IMR-90 (cell line): ENCODE results near the gene PGGT1B. TPM values are rescaled to one million over a fixed set of nuclear protein-coding genes. Genes with fewer than 3 reads are reported as not detected.

Experiments
- ATAC-seq: fragments of 200-7000 bp; cut with Tn5 transposase; 2 replicates; pipeline ENCODE4 v1.9.1; 2020; ENCODE audit warnings: low read depth, mild to moderate bottlenecking, moderate library complexity
- BruUV-seq: library from RNA; stranded (reverse); fragments of 400-500 nt; replicated peaks from 2 replicates; lab custom pipeline; 2021; lab: Mats Ljungman, UMichigan
- CTCF ChIA-PET: fragments of 300-600 bp; formaldehyde crosslinking; extraction: SDS; loops from one replicate; lab custom pipeline; 2021; ENCODE audit warnings: antibody characterized with exemption; lab: Yijun Ruan, JAX
- POLR2A ChIA-PET: fragments of 300-600 bp; sonication (Branson Sonifier 250); formaldehyde crosslinking; loops from one replicate; lab custom pipeline; 2022; ENCODE audit warnings: antibody characterized with exemption; ENCODE audit not compliant: unreplicated experiment; lab: Charles Lee
- DNase-seq: peaks from one replicate; pipeline ENCODE4 v3.0.0; 2013
- H2AFZ ChIP-seq: replicated peaks from 2 replicates; pipeline ENCODE3; 2013; ENCODE audit warnings: low read length, mild to moderate bottlenecking; ENCODE audit not compliant: poor library complexity
- H2AK5ac ChIP-seq: 2 replicates; pipeline ENCODE4 v1.6.1; 2013; ENCODE audit warnings: low read depth, low read length, inconsistent platforms
- H2AK9ac ChIP-seq: replicated peaks from 2 replicates; pipeline ENCODE3; 2013; ENCODE audit warnings: mild to moderate bottlenecking, low read depth, low read length, moderate library complexity; ENCODE audit not compliant: poor library complexity
- H2BK120ac ChIP-seq: 2 replicates; pipeline ENCODE4 v1.6.1; 2013; ENCODE audit warnings: low read depth, low read length, inconsistent platforms
- H2BK15ac ChIP-seq: 3 replicates; pipeline ENCODE4 v1.6.1; 2013; ENCODE audit warnings: low read depth, low read length, inconsistent platforms
- H2BK20ac ChIP-seq: 2 replicates; pipeline ENCODE4 v1.6.1; 2013; ENCODE audit warnings: low read depth, mild to moderate bottlenecking, inconsistent platforms, low read length, moderate library complexity
- H2BK5ac ChIP-seq: 2 replicates; pipeline ENCODE4 v1.6.1; 2013; ENCODE audit warnings: mild to moderate bottlenecking, low read depth, low read length, inconsistent platforms; ENCODE audit not compliant: poor library complexity, severe bottlenecking
- H3K14ac ChIP-seq: replicated peaks from 2 replicates; pipeline ENCODE4 v1.6.1; 2013; ENCODE audit warnings: low read depth, low read length, inconsistent platforms
- H3K18ac ChIP-seq: 2 replicates; pipeline ENCODE4 v1.6.1; 2013; ENCODE audit warnings: low read depth, low read length, control low read depth
- H3K23ac ChIP-seq: 2 replicates; pipeline ENCODE4 v1.6.1; 2013; ENCODE audit warnings: low read depth, low read length, inconsistent platforms
- H3K27ac ChIP-seq: 2 replicates; pipeline ENCODE4 v1.5.1; 2013; ENCODE audit warnings: mild to moderate bottlenecking, control low read depth, low read length; ENCODE audit not compliant: insufficient read depth
- H3K27me3 ChIP-seq: 2 replicates; pipeline ENCODE4 v1.6.1; 2013; ENCODE audit warnings: low read length; ENCODE audit not compliant: control insufficient read depth, insufficient read depth
- H3K36me3 ChIP-seq: 2 replicates; pipeline ENCODE4 v1.6.1; 2013; ENCODE audit warnings: low read length, mixed read lengths; ENCODE audit not compliant: control insufficient read depth, insufficient read depth
- H3K4ac ChIP-seq: 2 replicates; pipeline ENCODE4 v1.6.1; 2013; ENCODE audit warnings: low read depth, low read length, inconsistent platforms
- H3K4me1 ChIP-seq: 2 replicates; pipeline ENCODE4 v1.6.1; 2013; ENCODE audit warnings: low read length, mixed read lengths; ENCODE audit not compliant: control insufficient read depth, insufficient read depth
- H3K4me2 ChIP-seq: 2 replicates; pipeline ENCODE4 v1.6.1; 2013; ENCODE audit warnings: low read depth, mild to moderate bottlenecking, control low read depth, low read length, moderate library complexity
- H3K4me3 ChIP-seq: 2 replicates; pipeline ENCODE4 v1.5.1; 2013; ENCODE audit warnings: low read depth, mild to moderate bottlenecking, control low read depth, low read length, moderate library complexity; ENCODE audit not compliant: insufficient read depth
- H3K56ac ChIP-seq: 2 replicates; pipeline ENCODE4 v1.6.1; 2013; ENCODE audit warnings: low read length, inconsistent platforms; ENCODE audit not compliant: insufficient read depth; ENCODE audit errors: extremely low read depth
- H3K79me1 ChIP-seq, 2 experiments: 2 replicates each; pipeline ENCODE4 v1.6.1; 2013; ENCODE audit warnings: low read length in 2 of 2, inconsistent platforms in 1 of 2, low read depth in 1 of 2
- H3K9ac ChIP-seq: 2 replicates; pipeline ENCODE4 v1.6.1; 2013; ENCODE audit warnings: low read depth, low read length, control low read depth
- H3K9me1 ChIP-seq: 2 replicates; pipeline ENCODE4 v1.6.1; 2013; ENCODE audit warnings: low read length, inconsistent platforms; ENCODE audit not compliant: insufficient read depth
- H3K9me3 ChIP-seq: 2 replicates; pipeline ENCODE4 v1.6.1; 2013; ENCODE audit warnings: low read length; ENCODE audit not compliant: control insufficient read depth, insufficient read depth
- H4K20me1 ChIP-seq: 2 replicates; pipeline ENCODE4 v1.6.1; 2013; ENCODE audit warnings: low read length, inconsistent platforms; ENCODE audit not compliant: insufficient read depth
- H4K5ac ChIP-seq: 2 replicates; pipeline ENCODE4 v1.6.1; 2013; ENCODE audit warnings: mild to moderate bottlenecking, low read depth, low read length, control low read depth
- H4K8ac ChIP-seq, 2 experiments: 2 replicates each; pipeline ENCODE4 v1.6.1; 2013; ENCODE audit warnings: low read depth in 2 of 2, low read length in 2 of 2, control low read depth in 1 of 2, inconsistent platforms in 1 of 2
- H4K91ac ChIP-seq: 2 replicates; pipeline ENCODE4 v1.6.1; 2013; ENCODE audit warnings: low read depth, low read length, inconsistent platforms; ENCODE audit not compliant: insufficient read depth
- CHD1 ChIP-seq: IDR thresholded peaks from 2 replicates; pipeline ENCODE4 v1.6.1; 2012; ENCODE audit warnings: low read depth, low read length, improper control_type of control experiment
- CTCF ChIP-seq: conservative IDR thresholded peaks from 2 replicates; pipeline ENCODE4 v1.5.1; 2012; ENCODE audit warnings: mild to moderate bottlenecking, low read depth, low read length, improper control_type of control experiment
- FOS ChIP-seq: fragments of 150-350 bp; IDR thresholded peaks from 2 replicates; pipeline ENCODE4 v1.6.1; 2016; ENCODE audit warnings: low read depth, low read length
- MAFK ChIP-seq: IDR thresholded peaks from 2 replicates; pipeline ENCODE4 v1.6.1; 2012; ENCODE audit warnings: low read depth, low read length, improper control_type of control experiment
- MAZ ChIP-seq: IDR thresholded peaks from 2 replicates; pipeline ENCODE4 v1.6.1; 2012; ENCODE audit warnings: low read depth, mild to moderate bottlenecking, low read length, improper control_type of control experiment, moderate library complexity, borderline replicate concordance
- MXI1 ChIP-seq: IDR thresholded peaks from 2 replicates; pipeline ENCODE4 v1.6.1; 2012; ENCODE audit warnings: low read depth, mild to moderate bottlenecking, low read length, moderate library complexity, borderline replicate concordance
- NFE2L2 ChIP-seq: fragments of 150-350 bp; IDR thresholded peaks from 2 replicates; pipeline ENCODE4 v1.6.1; 2016; ENCODE audit warnings: low read depth, mild to moderate bottlenecking, low read length
- POLR2A ChIP-seq: IDR thresholded peaks from 2 replicates; pipeline ENCODE4 v1.6.1; 2012; ENCODE audit warnings: mild to moderate bottlenecking, low read depth, low read length
- RAD21 ChIP-seq: IDR thresholded peaks from 2 replicates; pipeline ENCODE4 v1.6.1; 2012; ENCODE audit warnings: low read length, improper control_type of control experiment
- RCOR1 ChIP-seq: IDR thresholded peaks from 2 replicates; pipeline ENCODE4 v1.6.1; 2012; ENCODE audit warnings: mild to moderate bottlenecking, low read length, improper control_type of control experiment; ENCODE audit not compliant: insufficient replicate concordance
- RFX5 ChIP-seq: IDR thresholded peaks from 2 replicates; pipeline ENCODE4 v1.8.0; 2012; ENCODE audit warnings: low read depth, mild to moderate bottlenecking, low read length, moderate library complexity
- SMC3 ChIP-seq: fragments of 150-350 bp; IDR thresholded peaks from 2 replicates; pipeline ENCODE4 v1.6.1; 2016; ENCODE audit warnings: low read depth, mild to moderate bottlenecking, antibody characterized with exemption, low read length, moderate library complexity
- USF2 ChIP-seq: fragments of 150-350 bp; IDR thresholded peaks from 2 replicates; pipeline ENCODE4 v1.6.1; 2017; ENCODE audit warnings: mild to moderate bottlenecking, antibody characterized with exemption, low read length, low read depth
- WGBS, 2 experiments: methylation state at CpG; one replicate each; pipeline versions ENCODE4 v1.1.5 to v1.1.7; 2013; ENCODE audit warnings: missing lambda C conversion rate in 2 of 2; ENCODE audit not compliant: insufficient read length in 1 of 2; ENCODE audit errors: extremely low coverage in 2 of 2; 5-methylcytosine and 5-hydroxymethylcytosine counted together
- dilution Hi-C: fragments of 300-500 bp; cut with HindIII; formaldehyde crosslinking; loops from one replicate; pipeline ENCODE4 v1.14.3; 2018; ENCODE audit warnings: low sequenced_read_pairs; ENCODE audit not compliant: unreplicated experiment
- in situ Hi-C: fragments of 300-500 bp; cut with MboI; formaldehyde crosslinking; loops from 3 replicates; pipeline ENCODE4 v1.14.3; 2019; ENCODE audit warnings: low sequenced_read_pairs, inconsistent platforms, mixed read lengths
- intact Hi-C: fragments of 100-400 bp; cut with micrococcal nuclease; formaldehyde crosslinking; loops from 2 replicates; pipeline ENCODE4 v1.10.0; 2022
- polyA plus RNA-seq, 3 experiments: library from polyadenylated mRNA; depleted of rRNA; stranded (reverse); fragments of >200 nt; gene quantifications; 2 replicates each; pipeline ENCODE4 v1.2.3, GENCODE V29; 2012; ENCODE audit warnings: low replicate concordance in 1 of 3
- total RNA-seq: library from RNA; depleted of rRNA; stranded (reverse); fragments of >200 nt; gene quantifications from 2 replicates; pipeline ENCODE4 v1.2.3, GENCODE V29; 2012
- TF ChIP-seq, protein P1 (sequence below): fragments of 150-350 bp; IDR thresholded peaks from 2 replicates; pipeline ENCODE4 v1.6.1; 2016; ENCODE audit warnings: low read depth, mild to moderate bottlenecking, low read length, moderate library complexity, borderline replicate concordance

Gene PGGT1B
- total and polyA plus RNA-seq, 2 of the 4 experiments (the other 2 are of a cell fraction), result 2.1 to 19.2 TPM

DNA sequence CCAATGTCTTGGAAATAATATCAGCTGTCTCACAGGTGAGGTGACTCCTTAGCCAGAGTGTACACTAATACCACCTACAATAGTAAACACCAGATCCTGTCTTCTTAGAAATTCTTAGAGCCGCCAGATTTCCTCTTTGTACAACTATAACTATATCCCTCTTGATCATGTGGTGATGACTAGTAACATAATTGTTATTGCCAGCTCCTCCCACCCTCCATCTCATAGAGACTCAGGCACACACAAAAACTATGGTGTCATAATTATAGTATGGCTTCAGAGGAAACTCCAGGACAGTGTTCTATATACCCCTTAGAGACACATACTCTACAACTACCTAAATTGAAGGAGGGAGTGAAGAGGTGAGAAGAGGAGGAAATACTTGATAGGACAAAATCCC is 33.1 kb downstream of the PGGT1B start:
- H2AK9ac ChIP-seq, result no peak overlapping the region
- H3K4me1 ChIP-seq, result no peaks in the 10 kb centered on the region
- ChIA-PET CTCF (no interaction called here), POLR2A (no interaction called here)
- WGBS, 2 experiments, result no CpG with 5 or more reads among the region's 1 CpG
- no peak overlapping the region for H4K91ac ChIP-seq
- no peak overlapping the region for H4K8ac ChIP-seq
- no peak overlapping the region for H3K23ac ChIP-seq
- no peaks in the 10 kb centered on the region for H3K9me3 ChIP-seq
- intact Hi-C loops (no loop called here), dilution Hi-C loops (no loop called here), in situ Hi-C loops (no loop called here)
- H2BK15ac ChIP-seq, result no peak overlapping the region
- BruUV-seq, result no TSS peak
- H4K20me1 ChIP-seq, result no peaks in the 10 kb centered on the region
- H3K4me3 ChIP-seq, result no peak overlapping the region
- H3K4ac ChIP-seq, result no peak overlapping the region
- H3K4me2 ChIP-seq, result no peak overlapping the region
- no peak overlapping the region for H4K5ac ChIP-seq
- DNase-seq (no peak), ATAC-seq (no peak)
- H3K9ac ChIP-seq, result no peak overlapping the region
- no peak overlapping the region for H3K18ac ChIP-seq
- H2BK5ac ChIP-seq, result no peak overlapping the region
- TF ChIP-seq MAZ (no peak), SMC3 (no peak), MXI1 (no peak), POLR2A (no peak), FOS (no peak), CHD1 (no peak), RCOR1 (no peak), CTCF (no peak), MAFK (no peak), RFX5 (no peak), USF2 (no peak), RAD21 (no peak), NFE2L2 (no peak)
- TF ChIP-seq, protein P1, sequence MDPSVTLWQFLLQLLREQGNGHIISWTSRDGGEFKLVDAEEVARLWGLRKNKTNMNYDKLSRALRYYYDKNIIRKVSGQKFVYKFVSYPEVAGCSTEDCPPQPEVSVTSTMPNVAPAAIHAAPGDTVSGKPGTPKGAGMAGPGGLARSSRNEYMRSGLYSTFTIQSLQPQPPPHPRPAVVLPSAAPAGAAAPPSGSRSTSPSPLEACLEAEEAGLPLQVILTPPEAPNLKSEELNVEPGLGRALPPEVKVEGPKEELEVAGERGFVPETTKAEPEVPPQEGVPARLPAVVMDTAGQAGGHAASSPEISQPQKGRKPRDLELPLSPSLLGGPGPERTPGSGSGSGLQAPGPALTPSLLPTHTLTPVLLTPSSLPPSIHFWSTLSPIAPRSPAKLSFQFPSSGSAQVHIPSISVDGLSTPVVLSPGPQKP, result no peak
- no peak overlapping the region for H3K27ac ChIP-seq
- H3K27me3 ChIP-seq, result no peaks in the 10 kb centered on the region
- H2BK120ac ChIP-seq, result no peak overlapping the region
- peaks cover 3% of the 10 kb centered on the region for H3K36me3 ChIP-seq
- 0 out of 2 replicates have a peak, but pooled peaks cover 3% of the 10 kb centered on the region for H3K9me1 ChIP-seq
- H2AFZ ChIP-seq, result no peak overlapping the region
- no peak overlapping the region for H2AK5ac ChIP-seq
- H3K14ac ChIP-seq, result no peak overlapping the region
- H3K79me1 ChIP-seq, result peaks cover 6% of the 10 kb centered on the region in 2 experiments; a peak in 2 of 4 replicates
- no peak overlapping the region for H2BK20ac ChIP-seq
- no peak overlapping the region for H3K56ac ChIP-seq
